Measurements from ENCODE around the gene LEFTY2.
"Not testable (repeated sequence)": the region's sequence is repeated elsewhere in the genome, so short reads cannot be mapped to it uniquely, and the experiment has no call there.

The LEFTY2 gene

GRCh38 chr1:225908773-225909172, 32.2 kb downstream of the LEFTY2 start:
- FAIRE-seq (no peak), DNase-seq (ENCODE audit: insufficient read length, low spot score) (no peak)

GRCh38 chr1:225908013-225908640, 32.9 kb downstream of the LEFTY2 start:
- FAIRE-seq (no peak), DNase-seq (ENCODE audit: insufficient read length, low spot score) (no peak)

- no peak for FAIRE-seq
- DNase-seq (ENCODE audit: insufficient read length, low spot score): no peak
Observed at GRCh38 chr1:225907341-225907740, 33.7 kb downstream of the LEFTY2 start.

- no peak for FAIRE-seq
- DNase-seq (ENCODE audit: insufficient read length, low spot score): no peak
Observed at GRCh38 chr1:225906467-225906866, 34.6 kb downstream of the LEFTY2 start.

- no peak for FAIRE-seq
- DNase-seq (ENCODE audit: insufficient read length, low spot score): no peak
Observed at GRCh38 chr1:225903623-225904022, 37.4 kb downstream of the LEFTY2 start.

- DNase-seq (ENCODE audit: insufficient read length, low spot score) (no peak), FAIRE-seq (no peak)
Observed at GRCh38 chr1:225899044-225899925, 41.7 kb downstream of the LEFTY2 start.

- no peak for FAIRE-seq
- no peak for DNase-seq (ENCODE audit: insufficient read length, low spot score)
Observed at GRCh38 chr1:225897595-225898514, 43.2 kb downstream of the LEFTY2 start.

GRCh38 chr1:225896937-225897549, 44.0 kb downstream of the LEFTY2 start:
- no peak for FAIRE-seq

GRCh38 chr1:225896494-225896893, 44.5 kb downstream of the LEFTY2 start:
- DNase-seq (ENCODE audit: insufficient read length, low spot score) (no peak), FAIRE-seq (no peak)

More at GRCh38 chr1:225896937-225897549, 44.0 kb downstream of the LEFTY2 start:
- peak; percentile 24 for DNase-seq (ENCODE audit: insufficient read length, low spot score)

- DNase-seq (ENCODE audit: insufficient read length, low spot score): no peak
- no peak for FAIRE-seq
Observed at GRCh38 chr1:225892307-225892706, 48.7 kb downstream of the LEFTY2 start.

- FAIRE-seq: no peak
- no peak for DNase-seq (ENCODE audit: insufficient read length, low spot score)
Observed at GRCh38 chr1:225891229-225891972, 49.6 kb downstream of the LEFTY2 start.

- FAIRE-seq (no peak), DNase-seq (ENCODE audit: insufficient read length, low spot score) (no peak)
Observed at GRCh38 chr1:225890346-225891228, 50.4 kb downstream of the LEFTY2 start.

GRCh38 chr1:225889743-225890142, 51.3 kb downstream of the LEFTY2 start:
- FAIRE-seq (no peak), DNase-seq (ENCODE audit: insufficient read length, low spot score) (no peak)

GRCh38 chr1:225888898-225889601, 52.0 kb downstream of the LEFTY2 start, which contains the start of gene LEFTY1:
TSS of gene LEFTY1 (minus strand) at chr1:225889146. CDS start at chr1:225889066, 80 bp downstream.
- DNase-seq (ENCODE audit: insufficient read length, low spot score): no peak
- FAIRE-seq: no peak

- FAIRE-seq (no peak), DNase-seq (ENCODE audit: insufficient read length, low spot score) (no peak)
Observed at GRCh38 chr1:225888289-225888897, 52.6 kb downstream of the LEFTY2 start.

GRCh38 chr1:225887554-225888288, 53.3 kb downstream of the LEFTY2 start:
- FAIRE-seq; DNase-seq (ENCODE audit: insufficient read length, low spot score): not testable (repeated sequence)

GRCh38 chr1:225887030-225887314, 54.0 kb downstream of the LEFTY2 start:
- FAIRE-seq (no peak), DNase-seq (ENCODE audit: insufficient read length, low spot score) (no peak)

All from HTR-8/SVneo (cell line).